Amygdala (tissue), 56 donors: ENCODE measurements around the gene REL.
A peak's percentile ranks its signal among the peaks of the same experiment; 100 is the strongest.
"Not testable (repeated sequence)": the region's sequence is repeated elsewhere in the genome, so short reads cannot be mapped to it uniquely, and the experiment has no call there.

Experiments used
- DNase-seq, 56 donors: peaks; one replicate each; lab custom pipeline; 2025; lab: John Stamatoyannopoulos, UW

Gene REL

DNA sequence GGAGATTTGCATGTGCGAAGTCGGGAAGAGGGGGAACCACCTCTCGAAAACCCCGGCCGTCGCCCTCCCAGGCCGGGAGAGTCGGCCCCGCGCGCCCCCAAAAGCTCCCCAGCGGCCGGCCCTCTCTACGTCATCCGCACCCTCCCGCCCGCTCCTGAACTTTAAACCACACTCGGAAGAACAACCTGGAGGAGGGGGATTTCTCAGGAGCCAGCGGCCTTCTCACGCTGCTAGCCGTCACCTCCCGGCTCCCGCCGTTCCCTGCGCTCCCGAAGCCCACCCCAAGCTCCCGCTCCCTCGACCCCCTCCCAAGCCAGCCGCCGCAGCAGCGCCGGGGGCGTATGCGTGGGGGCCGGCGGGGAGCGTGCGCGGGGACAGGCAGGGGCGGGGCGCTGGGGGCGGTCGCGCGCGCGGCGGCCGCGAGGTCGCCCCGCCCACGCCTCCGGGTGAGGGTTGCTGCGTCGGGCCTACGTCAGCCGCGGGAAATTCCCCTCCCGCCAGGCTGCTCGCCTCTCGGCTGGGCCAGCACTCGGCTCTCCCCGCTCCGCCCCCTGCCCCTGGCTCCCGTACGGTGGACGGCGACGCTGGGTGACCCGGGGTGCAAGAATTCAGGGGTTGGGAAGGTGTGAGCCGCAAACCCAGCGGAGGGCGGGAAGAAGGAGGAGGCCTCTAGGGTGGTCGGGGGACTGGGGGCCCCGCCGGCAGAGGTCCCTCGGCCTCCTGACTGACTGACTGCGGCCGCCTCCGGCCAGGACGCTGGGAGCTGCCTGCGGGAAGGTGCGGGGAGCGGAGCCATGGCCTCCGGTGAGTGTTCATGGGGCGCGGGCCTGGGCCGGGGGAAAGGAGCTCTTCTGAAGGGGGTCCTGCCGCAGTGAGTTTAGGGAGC is at the start of gene REL:
TSS of gene REL (plus strand) at position 528 of the 886 bp plus-strand sequence. CDS start at position 795, 267 bp downstream.
- peak; percentile 20 to 92 (median 76) for DNase-seq

DNA sequence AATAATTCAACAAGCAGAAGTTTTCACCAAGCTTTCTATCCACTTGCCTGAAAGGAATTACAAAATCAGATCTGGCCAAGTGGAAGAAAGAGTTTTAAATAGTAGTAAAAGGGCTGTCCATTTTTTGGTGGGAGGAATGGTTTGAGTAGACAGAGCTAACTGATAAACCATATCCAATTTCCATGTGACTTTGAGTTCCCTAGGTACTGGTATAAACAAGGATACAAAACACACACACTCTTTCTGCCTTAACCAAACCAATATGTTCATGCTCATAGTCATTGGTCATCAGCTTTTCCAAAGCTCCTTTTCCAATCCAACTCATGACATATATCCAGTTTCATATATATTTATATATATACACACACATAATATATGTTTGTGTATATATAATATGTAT is 49.5 kb upstream of the REL start:
- DNase-seq: no peak

GRCh38 chr2:60832621-60833020 is 48.8 kb upstream of the REL start:
- no peak for DNase-seq

- no peak for DNase-seq
Observed at GRCh38 chr2:60834270-60834717, 47.1 kb upstream of the REL start.

DNA sequence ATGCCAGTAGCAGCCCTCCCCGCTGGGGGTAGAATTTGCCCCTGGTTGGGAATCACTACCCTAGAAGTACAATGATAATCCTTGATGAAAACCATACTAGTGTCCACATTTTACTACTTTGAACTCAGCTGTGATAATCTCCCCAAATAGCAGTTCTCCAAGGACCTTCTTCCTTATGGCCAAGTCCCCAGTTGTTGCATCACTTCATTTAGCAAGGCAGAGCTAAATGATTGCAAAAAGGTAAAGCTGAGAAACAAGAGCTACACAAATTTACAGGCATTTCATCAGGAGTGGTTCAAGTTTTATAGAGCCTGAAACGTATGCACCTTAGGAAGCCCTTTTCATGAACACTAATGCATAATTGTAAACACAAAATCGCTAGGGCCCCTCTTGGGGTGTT is 44.9 kb upstream of the REL start:
- DNase-seq: no peak

DNA sequence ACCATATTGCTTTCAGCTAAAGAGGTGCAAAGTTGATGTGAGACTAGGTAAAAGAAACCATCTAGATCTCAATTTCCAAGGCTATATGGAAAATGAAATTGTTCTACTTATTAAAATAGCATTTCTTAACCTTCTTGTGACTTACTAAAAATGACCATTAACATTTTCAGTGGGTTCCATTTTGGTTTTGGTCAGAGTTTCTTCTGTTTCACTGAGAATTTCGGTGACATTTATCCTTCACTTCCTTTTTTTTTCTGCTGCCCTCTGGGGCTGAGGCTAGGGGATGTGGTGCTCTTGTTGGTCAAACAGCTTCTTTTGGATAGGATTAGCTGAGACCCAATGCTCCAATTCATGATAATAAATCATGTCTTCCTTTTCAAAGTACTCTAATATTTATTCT is 44.3 kb upstream of the REL start:
- DNase-seq: no peak

DNA sequence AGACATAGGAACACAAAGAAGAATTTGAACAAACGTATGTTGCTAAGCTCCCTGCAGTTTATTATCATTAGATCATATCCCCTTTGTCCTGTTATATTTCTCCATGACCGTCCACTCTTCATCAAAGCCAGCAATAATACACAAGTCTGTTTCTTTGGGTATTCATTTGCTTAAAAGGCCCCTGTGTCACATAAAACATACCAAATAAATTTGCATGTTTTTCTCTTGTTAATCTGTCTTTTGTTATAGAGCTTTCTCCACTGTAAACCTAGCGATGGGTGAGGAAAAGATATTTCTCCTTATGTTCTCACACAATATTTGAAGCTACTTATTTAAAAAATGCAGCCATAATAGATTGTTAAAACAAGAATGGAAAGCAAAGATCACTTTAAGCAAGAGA is 42.9 kb upstream of the REL start:
- no peak for DNase-seq

GRCh38 chr2:60839126-60839813 is 42.1 kb upstream of the REL start:
- DNase-seq: no peak

DNA sequence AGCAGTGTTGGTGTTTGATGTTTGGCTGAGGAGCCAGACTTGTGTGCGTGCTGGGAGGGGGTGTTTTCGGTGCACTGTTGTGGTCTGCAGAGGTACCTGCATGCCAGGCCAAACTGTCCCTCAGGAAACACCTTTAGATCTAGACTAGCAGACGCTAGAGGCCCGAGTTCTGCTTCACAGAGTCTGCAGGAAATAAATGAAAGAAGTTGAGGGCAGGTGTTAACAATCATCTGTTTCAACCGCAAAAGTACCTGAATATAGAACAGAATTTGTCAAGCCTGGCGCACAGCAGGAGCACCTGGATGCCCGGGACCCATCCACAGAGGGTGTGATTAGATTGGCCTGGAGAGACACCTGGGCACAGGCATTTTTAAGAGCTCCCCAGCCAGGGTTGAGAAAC is 40.5 kb upstream of the REL start:
- DNase-seq: no peak

- DNase-seq: no peak
Observed at GRCh38 chr2:60843006-60843405, 38.4 kb upstream of the REL start.

DNA sequence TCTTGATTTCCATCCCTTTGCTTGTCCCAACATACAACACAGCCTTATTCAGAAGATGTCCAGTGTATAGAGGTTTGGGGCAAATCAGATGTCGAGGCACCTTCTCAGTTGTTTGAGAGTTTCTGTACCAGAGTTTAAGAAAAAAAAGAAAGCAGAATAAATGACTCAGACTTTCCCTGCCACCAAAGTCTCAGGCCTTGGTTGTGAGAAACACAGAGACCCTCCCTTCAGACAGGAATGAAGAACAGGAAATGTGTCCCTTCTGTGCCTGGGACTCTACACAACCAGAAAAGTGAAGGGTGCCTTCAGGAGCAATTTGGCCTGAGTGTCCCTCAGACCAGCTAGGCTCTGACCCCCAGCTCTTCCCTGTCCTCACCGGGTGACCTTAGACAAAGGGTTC is 37.3 kb upstream of the REL start:
- no peak for DNase-seq

- DNase-seq: no peak
Observed at GRCh38 chr2:60847854-60848253, 33.5 kb upstream of the REL start.

GRCh38 chr2:60849187-60849586 is 32.2 kb upstream of the REL start:
- DNase-seq: no peak

DNA sequence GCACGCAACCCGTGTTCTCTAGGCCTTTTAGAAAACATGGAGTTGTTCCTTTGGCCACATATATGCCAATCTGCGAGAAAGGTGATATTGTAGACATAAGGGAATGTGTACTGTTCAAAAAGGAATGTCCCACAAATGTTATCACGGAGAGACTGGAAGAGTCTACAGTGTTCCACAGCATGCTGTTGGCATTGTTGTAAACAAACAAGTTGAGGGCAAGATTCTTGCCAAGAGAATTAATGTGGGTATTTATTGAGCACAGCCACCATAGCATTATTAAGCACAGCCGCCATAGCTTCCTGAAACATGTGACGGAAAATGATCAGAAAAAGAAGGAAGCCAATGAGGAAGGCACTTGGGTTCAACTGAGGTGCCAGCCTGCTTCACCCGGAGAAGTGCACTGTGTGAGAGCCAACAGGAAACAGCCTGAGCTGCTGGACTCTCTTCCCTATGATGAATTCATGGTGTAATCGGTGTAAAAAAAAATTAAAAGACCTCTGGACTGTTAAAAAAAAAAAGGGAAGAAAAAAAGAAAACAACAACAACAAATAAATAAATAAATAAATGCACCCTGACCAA is 29.0 kb upstream of the REL start:
- peak in 2 of 56 donors; percentile 2 to 4 for DNase-seq

DNA sequence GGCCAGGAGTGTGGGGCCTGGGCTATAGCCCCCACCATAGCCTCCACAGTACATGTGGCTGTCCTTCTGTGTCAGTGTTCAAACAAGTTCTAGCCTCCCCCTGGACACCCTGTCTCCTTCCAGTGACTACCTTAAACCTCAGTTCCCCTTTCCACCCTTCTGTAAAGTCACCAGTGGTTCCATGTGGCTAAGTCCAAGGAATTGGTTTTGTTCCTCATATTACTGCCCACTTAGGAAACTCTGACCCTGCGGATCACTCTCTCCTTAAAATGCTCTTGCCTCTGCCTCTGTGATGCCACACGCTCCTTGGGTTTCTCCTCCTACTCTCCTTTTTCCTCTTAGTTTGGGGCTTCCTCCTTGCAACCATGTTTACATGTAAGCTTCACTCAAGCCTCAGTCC is 27.8 kb upstream of the REL start:
- no peak for DNase-seq

DNA sequence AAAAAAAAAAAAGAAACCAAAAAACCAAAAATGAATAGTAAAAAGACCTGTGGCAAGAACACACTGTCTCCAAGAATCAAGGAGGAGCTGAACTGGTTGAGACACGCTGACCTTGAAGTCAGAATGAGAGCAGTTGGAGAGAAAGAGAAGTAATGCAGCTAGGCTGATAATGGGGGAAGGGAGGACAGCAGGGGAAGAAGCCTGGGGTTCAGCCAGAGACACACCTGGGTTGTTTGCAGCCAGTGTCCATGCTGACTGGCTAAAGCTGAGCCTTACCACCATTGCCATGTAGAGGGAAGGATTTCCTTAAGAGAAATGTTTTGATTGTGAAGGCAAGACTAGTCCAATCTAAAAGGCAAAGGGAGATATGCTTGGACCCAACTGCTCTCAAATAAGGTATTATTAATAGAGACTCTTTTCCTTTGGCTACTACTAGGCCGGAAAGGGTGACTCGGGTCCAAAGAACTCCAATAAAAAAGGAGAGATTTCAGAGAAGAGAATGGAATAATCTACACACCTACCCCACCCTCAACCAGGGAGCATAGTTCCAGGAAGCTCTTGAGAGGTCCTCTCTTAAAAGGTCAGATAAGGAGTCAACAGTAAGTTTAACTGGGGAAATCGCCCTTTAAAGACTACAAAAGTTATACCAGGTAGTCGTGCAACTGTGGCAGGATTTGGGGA is 25.2 kb upstream of the REL start:
- DNase-seq: no peak

DNA sequence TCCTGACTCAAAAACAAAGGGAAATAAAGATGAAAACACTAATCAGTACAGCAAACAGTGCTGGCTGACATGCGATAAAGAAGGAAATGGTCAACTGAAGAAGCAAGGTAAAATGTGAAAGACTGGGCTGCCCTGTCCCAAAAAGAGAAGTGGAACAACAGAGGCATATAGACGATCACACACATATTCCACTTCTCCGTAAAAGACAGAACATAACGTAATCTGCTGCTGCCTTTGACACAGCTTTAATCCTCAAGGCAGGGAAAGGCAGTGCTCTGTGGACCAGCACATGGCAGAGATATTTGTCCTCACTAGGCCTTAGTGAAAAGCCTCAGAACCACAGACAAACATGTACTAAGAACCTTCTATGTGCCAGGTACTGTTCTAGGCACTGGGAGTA is 24.3 kb upstream of the REL start:
- no peak for DNase-seq

- no peak for DNase-seq
Observed at GRCh38 chr2:60858897-60859311, 22.5 kb upstream of the REL start.

DNA sequence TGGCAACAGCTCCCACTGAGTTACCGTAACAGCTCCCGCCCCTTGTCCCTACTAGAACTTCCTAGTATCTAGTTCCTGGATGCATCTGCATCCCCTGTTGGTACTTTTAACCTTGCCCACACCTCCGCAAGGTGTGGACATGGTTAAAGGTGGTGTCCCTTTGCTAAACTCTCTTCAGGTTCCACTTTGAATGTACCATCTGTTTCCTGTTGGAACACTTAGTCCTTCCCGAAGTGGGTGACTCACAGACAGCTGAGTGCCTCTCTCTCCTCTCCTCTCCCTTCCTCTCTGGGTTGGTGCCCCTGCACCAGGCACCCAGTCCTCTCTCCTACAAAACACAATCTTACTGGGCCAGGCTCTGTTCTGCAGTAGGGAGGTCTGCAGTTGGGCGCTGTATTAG is 19.6 kb upstream of the REL start:
- DNase-seq: no peak

GRCh38 chr2:60862642-60863041 is 18.7 kb upstream of the REL start:
- DNase-seq: no peak

GRCh38 chr2:60865361-60865760 is 16.0 kb upstream of the REL start:
- DNase-seq: not testable (repeated sequence)
